ENCODE measurements around the gene AUH.

AUH gene

GRCh38 chr9:91308191-91308590 lies 53.5 kb downstream of the AUH start:
- TF ChIP-seq ZFX (IDR thresholded peaks at IDR 0.05; ENCODE audit: borderline replicate concordance) (no peak), CTCF (IDR thresholded peaks at IDR 0.05) (no peak)
- H3K27ac ChIP-seq, result no peak overlapping the region

DNA sequence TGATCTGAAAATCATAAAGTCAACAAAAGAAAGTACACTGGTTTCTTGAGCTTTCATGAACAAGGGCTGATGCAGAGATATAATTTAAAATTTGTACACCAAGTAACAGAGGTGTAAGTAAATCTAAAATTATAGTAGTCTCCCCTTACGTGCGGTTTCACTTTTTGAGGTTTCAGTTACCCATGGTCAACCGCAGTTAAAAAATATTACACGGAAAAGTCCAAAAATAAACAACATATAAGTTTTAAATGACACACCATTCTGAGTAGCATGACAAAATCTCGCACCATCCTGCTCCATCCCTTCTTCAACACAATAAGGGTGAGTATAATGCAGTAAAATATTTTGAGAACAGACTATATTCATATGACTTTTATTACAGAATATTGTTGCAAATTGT lies 54.4 kb downstream of the AUH start:
- TF ChIP-seq ZFX (IDR thresholded peaks at IDR 0.05; ENCODE audit: borderline replicate concordance), result no peak
- no peak for TF ChIP-seq CTCF (IDR thresholded peaks at IDR 0.05)

DNA sequence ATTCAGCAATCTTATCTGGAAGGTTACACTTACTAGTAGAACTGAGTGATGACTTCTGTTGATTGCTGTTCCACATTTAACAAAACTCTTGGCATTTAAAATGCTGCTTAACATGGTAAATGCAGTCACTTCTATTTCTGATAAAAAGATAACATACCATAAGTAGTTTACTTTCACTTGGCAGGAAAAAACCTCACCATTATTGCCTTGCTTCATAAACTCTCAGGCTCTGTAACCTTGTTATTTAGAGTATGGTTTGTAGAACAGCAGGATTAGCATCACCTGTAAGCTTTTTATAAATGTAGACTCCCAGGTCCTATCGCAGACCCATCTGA lies 55.5 kb downstream of the AUH start:
- H3K27ac ChIP-seq, result no peak overlapping the region

More for the DNA sequence above, 54.4 kb downstream of the AUH start:
- no peak overlapping the region for H3K27ac ChIP-seq

DNA sequence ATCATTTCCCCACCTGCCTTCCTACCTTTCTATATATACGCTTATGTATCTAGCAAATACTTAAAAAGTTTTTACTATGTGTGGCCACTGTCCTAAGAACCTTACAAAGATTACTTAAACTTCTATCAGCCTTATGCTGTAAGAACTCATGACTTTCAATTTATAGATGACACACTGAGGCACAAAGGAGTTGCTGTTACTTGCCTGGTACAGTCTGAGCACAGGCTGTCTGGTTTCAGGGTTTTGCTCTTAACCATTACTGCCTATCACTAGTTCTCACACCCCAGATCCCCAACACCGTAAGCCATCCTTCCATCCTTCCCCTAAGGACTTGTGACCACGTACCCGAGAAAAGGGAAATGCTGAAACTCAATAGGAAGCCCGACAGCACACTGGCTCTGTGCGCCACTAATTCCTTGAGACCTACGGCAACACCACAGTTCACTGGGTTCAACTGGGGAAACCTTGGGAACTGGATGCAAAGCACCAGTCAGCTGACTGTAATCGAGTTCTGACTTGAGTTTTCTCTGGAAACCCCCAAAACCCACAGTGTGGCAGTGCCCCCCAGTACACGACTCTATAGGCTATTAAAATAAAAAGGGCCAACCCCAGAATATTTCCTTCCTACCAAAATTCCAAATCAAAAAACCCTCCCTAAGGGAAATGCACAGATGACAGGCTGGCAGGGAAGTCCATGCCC lies 56.0 kb downstream of the AUH start:
- H3K27ac ChIP-seq, result no peak overlapping the region
- TF ChIP-seq CTCF (IDR thresholded peaks at IDR 0.05) (no peak), ZFX (IDR thresholded peaks at IDR 0.05; ENCODE audit: borderline replicate concordance) (no peak)

More for the DNA sequence above, 55.5 kb downstream of the AUH start:
- TF ChIP-seq CTCF (IDR thresholded peaks at IDR 0.05) (no peak), ZFX (IDR thresholded peaks at IDR 0.05; ENCODE audit: borderline replicate concordance) (no peak)

DNA sequence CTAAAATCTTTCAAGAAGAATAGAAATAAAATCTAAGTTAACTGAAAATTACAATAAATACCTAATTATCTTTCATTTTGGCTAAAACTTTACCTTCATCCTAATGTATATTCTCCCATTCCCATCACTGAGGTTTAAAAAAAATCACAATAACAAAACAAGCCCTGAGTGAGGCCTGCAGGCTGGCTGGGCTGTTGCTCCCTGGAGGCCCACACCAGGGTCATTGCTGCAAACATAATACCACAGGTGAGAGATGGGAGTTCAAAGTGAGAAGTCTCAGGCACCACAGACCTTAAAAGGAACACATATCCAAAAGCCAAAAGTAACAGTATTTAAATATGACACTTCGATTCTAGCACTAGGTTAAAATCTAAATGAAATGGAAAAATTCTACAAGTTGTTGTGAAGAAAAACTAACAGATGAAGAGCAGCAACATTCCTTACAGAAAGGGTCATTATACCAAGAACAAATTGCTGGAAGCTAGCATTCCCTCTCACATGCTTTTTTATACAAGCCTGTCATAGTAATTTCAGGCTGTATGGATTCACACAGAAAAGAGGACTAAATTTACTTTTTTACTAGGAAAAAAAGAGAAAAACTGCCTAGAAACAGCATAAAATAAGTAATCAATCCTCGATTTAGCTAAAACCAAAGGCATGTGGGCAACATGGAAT lies 57.8 kb downstream of the AUH start:
- TF ChIP-seq ZFX (IDR thresholded peaks at IDR 0.05; ENCODE audit: borderline replicate concordance) (no peak), CTCF (IDR thresholded peaks at IDR 0.05) (no peak)
- H3K27ac ChIP-seq, result no peak overlapping the region

- TF ChIP-seq ZFX (IDR thresholded peaks at IDR 0.05; ENCODE audit: borderline replicate concordance) (no peak), CTCF (IDR thresholded peaks at IDR 0.05) (no peak)
- H3K27ac ChIP-seq, result no peak overlapping the region
Measured at GRCh38 chr9:91302831-91303230, 58.9 kb downstream of the AUH start.

DNA sequence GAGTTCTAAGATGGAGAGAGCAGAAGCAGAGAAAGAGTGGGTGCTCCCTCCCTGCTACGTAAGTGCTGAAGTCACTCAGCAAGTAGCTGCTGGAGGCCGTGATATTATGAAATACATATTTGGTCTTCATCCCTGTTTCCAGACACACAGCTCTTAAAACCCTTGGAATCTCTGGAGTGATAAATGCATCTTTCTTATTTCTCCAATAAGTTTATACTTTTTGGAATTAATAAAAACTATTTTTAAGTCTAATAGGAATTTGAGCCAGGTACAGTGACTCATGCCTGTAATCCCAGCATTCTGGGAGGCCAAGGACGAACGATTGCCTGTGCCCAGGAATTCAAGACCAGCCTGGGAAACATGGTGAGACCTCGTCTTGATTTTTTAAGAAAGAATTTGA lies 60.6 kb downstream of the AUH start:
- no peak overlapping the region for H3K27ac ChIP-seq
- TF ChIP-seq ZFX (IDR thresholded peaks at IDR 0.05; ENCODE audit: borderline replicate concordance) (no peak), CTCF (IDR thresholded peaks at IDR 0.05) (no peak)

Measured in 22Rv1 (cell line).